ENCODE data around the gene PSMD7.

DNA sequence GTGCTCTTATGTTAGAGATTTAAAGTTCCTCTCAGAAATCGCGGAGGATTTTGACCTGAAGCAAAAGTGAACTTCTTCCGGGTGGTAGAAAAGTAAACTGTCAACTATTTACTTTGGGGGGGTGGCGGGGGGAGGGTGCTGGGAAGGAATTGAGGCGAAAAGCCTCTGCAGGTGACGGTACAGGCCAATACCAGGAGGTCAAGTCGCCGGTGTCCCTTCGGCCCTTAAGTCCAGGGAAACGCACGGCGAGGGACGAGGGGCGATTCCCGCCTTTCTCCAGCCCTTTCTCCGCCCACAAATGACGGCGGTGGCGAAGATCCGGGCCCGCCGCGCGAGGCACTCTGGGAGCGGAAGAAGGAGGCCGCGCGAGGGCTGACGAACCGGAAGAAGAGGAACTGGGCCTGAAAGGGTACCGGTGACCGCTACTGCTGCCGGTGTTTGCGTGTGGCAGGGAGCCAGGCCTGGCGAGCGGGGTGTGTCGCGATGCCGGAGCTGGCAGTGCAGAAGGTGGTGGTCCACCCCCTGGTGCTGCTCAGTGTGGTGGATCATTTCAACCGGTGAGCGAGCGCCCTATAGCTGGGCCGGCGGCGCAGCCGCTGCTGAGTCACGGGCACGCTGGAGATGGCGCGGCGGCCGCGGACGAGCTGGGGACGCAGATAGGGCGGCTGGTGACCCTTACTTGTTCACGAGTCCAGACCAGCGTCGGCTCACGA lies at the start of gene PSMD7:
- TF ChIP-seq, protein P1, sequence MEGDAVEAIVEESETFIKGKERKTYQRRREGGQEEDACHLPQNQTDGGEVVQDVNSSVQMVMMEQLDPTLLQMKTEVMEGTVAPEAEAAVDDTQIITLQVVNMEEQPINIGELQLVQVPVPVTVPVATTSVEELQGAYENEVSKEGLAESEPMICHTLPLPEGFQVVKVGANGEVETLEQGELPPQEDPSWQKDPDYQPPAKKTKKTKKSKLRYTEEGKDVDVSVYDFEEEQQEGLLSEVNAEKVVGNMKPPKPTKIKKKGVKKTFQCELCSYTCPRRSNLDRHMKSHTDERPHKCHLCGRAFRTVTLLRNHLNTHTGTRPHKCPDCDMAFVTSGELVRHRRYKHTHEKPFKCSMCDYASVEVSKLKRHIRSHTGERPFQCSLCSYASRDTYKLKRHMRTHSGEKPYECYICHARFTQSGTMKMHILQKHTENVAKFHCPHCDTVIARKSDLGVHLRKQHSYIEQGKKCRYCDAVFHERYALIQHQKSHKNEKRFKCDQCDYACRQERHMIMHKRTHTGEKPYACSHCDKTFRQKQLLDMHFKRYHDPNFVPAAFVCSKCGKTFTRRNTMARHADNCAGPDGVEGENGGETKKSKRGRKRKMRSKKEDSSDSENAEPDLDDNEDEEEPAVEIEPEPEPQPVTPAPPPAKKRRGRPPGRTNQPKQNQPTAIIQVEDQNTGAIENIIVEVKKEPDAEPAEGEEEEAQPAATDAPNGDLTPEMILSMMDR (conservative IDR thresholded peaks at IDR 0.05) = no peak
- TF ChIP-seq ZFX (IDR thresholded peaks at IDR 0.05) = peak; percentile 93
